Trophoblast cell (in vitro differentiated cells and primary cell): ENCODE measurements around the gene RPL10.

Source experiments
- DNase-seq, 2 donors: peaks; one replicate each; pipeline ENCODE4 v3.0.0-alpha.2; 2016
- H2AFZ ChIP-seq: 2 replicates; pipeline ENCODE4 v1.6.1; 2013; ENCODE audit warnings: low read length, moderate library complexity, mild to moderate bottlenecking; ENCODE audit not compliant: insufficient read depth, poor library complexity
- H2AK5ac ChIP-seq: 2 replicates; pipeline ENCODE4 v1.6.1; 2013; ENCODE audit warnings: mild to moderate bottlenecking, low read length
- H2BK120ac ChIP-seq: 2 replicates; pipeline ENCODE4 v1.6.1; 2013; ENCODE audit warnings: low read length, mild to moderate bottlenecking, moderate library complexity; ENCODE audit not compliant: insufficient read depth, poor library complexity
- H2BK12ac ChIP-seq: 2 replicates; pipeline ENCODE4 v1.6.1; 2013; ENCODE audit warnings: mild to moderate bottlenecking, low read length, moderate library complexity
- H2BK5ac ChIP-seq: 2 replicates; pipeline ENCODE4 v1.6.1; 2013; ENCODE audit warnings: low read length, low read depth, moderate library complexity, mild to moderate bottlenecking; ENCODE audit not compliant: poor library complexity
- H3K14ac ChIP-seq: 2 replicates; pipeline ENCODE4 v1.6.1; 2013; ENCODE audit warnings: mild to moderate bottlenecking, low read length
- H3K18ac ChIP-seq: 2 replicates; pipeline ENCODE4 v1.6.1; 2013; ENCODE audit warnings: mild to moderate bottlenecking, low read length
- H3K23ac ChIP-seq: 2 replicates; pipeline ENCODE4 v1.6.1; 2013; ENCODE audit warnings: low read length
- H3K27ac ChIP-seq: 2 replicates; pipeline ENCODE4 v1.5.1; 2013; ENCODE audit warnings: low read depth, mild to moderate bottlenecking, inconsistent platforms, low read length, moderate library complexity
- H3K27me3 ChIP-seq: 2 replicates; pipeline ENCODE4 v1.6.1; 2013; ENCODE audit warnings: inconsistent platforms, mild to moderate bottlenecking, low read length, moderate library complexity; ENCODE audit not compliant: insufficient read depth
- H3K36me3 ChIP-seq, 2 experiments: 1 replicate in 1 of 2; 2 replicates in 1 of 2; pipeline ENCODE4 v1.6.1; 2013; ENCODE audit warnings: low read length in 2 of 2, mild to moderate bottlenecking in 2 of 2, moderate library complexity in 1 of 2; ENCODE audit not compliant: insufficient read depth in 2 of 2, control insufficient read depth in 1 of 2
- H3K4ac ChIP-seq: 2 replicates; pipeline ENCODE4 v1.6.1; 2013; ENCODE audit warnings: low read depth, mild to moderate bottlenecking, low read length, moderate library complexity
- H3K4me1 ChIP-seq, 2 experiments: 1 replicate in 1 of 2; 2 replicates in 1 of 2; pipeline ENCODE4 v1.6.1; 2013; ENCODE audit warnings: low read length in 2 of 2, mild to moderate bottlenecking in 2 of 2, moderate library complexity in 1 of 2; ENCODE audit not compliant: insufficient read depth in 2 of 2, control insufficient read depth in 1 of 2
- H3K4me2 ChIP-seq: 2 replicates; pipeline ENCODE4 v1.6.1; 2013; ENCODE audit warnings: inconsistent platforms, mild to moderate bottlenecking, low read length, moderate library complexity
- H3K4me3 ChIP-seq: 2 replicates; pipeline ENCODE4 v1.5.1; 2013; ENCODE audit warnings: mild to moderate bottlenecking, low read depth, low read length, inconsistent platforms
- H3K79me1 ChIP-seq: one replicate; pipeline ENCODE4 v1.6.1; 2013; ENCODE audit warnings: low read length
- H3K79me2 ChIP-seq: 2 replicates; pipeline ENCODE4 v1.6.1; 2013; ENCODE audit warnings: low read length, mild to moderate bottlenecking; ENCODE audit not compliant: control insufficient read depth, insufficient read depth, poor library complexity
- H3K9ac ChIP-seq: 2 replicates; pipeline ENCODE4 v1.6.1; 2013; ENCODE audit warnings: mild to moderate bottlenecking, low read length
- H3K9me3 ChIP-seq: 2 replicates; pipeline ENCODE4 v1.6.1; 2013; ENCODE audit warnings: low read depth, mild to moderate bottlenecking, control low read depth, inconsistent platforms, low read length; ENCODE audit not compliant: insufficient read depth
- H4K12ac ChIP-seq: 2 replicates; pipeline ENCODE4 v1.6.1; 2013; ENCODE audit warnings: low read depth, mild to moderate bottlenecking, low read length, moderate library complexity
- H4K8ac ChIP-seq: 2 replicates; pipeline ENCODE4 v1.6.1; 2013; ENCODE audit warnings: low read depth, mild to moderate bottlenecking, low read length, moderate library complexity
- H4K91ac ChIP-seq: one replicate; pipeline ENCODE4 v1.6.1; 2013; ENCODE audit warnings: low read depth, mild to moderate bottlenecking, low read length, moderate library complexity
- WGBS: extraction: QIAGEN DNeasy Blood & Tissue Kit; methylation state at CpG from one replicate; pipeline ENCODE4 v1.1.7; 2013; ENCODE audit warnings: missing lambda C conversion rate; ENCODE audit not compliant: insufficient read length, insufficient coverage; ENCODE audit errors: extremely low coverage; 5-methylcytosine and 5-hydroxymethylcytosine counted together

RPL10 gene

DNA sequence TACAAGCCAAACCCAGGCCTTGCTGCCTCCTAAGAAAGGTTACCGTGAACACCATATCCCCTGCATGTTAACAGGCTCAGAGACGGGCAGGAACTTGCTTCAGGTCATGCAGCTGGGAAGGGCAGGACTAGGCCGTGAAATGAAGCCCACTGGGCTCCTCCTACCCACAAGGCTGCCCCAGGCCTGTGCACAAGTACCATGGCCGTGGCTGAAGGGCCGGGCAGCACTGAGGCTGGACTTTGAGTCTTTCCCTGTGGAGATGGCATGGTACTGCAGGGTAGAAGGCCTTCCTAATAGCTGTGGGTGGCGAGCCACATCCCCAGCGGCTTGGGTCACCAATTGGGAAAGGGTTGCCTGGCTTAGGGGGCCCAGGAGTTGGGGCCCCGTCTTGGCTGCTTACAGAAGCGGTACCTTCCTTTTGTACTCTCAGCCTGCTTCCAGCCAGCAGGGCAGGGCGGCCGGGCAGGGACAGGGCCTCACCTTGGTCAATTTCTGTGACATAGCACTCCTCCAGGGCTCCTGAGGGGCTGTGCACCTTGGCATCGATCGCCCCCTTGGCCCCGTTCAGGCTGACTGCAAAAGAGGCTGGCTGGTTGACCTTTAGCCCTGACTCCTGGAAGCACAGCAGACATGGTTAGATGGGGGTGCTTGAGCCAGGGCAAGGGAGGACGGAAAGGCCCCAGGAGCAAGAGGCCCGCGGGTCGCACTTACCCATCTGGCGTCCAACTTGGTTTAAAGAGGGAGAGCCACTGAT, 47.6 kb upstream of the RPL10 start:
- H2BK12ac ChIP-seq: no peak overlapping the region
- no peak overlapping the region for H2BK120ac ChIP-seq
- H3K4me2 ChIP-seq: no peak overlapping the region
- no peak overlapping the region for H3K9ac ChIP-seq
- no peak overlapping the region for H2AK5ac ChIP-seq
- H2AFZ ChIP-seq: no peak overlapping the region
- H4K12ac ChIP-seq: no peak overlapping the region
- H3K4ac ChIP-seq: no peak overlapping the region
- H3K79me2 ChIP-seq: no peaks in the 10 kb centered on the region
- peaks cover 76 to 77% of the 10 kb centered on the region in 2 experiments for H3K36me3 ChIP-seq
- WGBS: no CpG with 5 or more reads among the region's 19 CpGs
- H4K91ac ChIP-seq: no peak overlapping the region
- no peaks in the 10 kb centered on the region for H3K27me3 ChIP-seq
- DNase-seq: no peak
- no peak overlapping the region for H3K23ac ChIP-seq
- no peak overlapping the region for H3K27ac ChIP-seq
- H3K79me1 ChIP-seq: no peaks in the 10 kb centered on the region
- H4K8ac ChIP-seq: no peak overlapping the region
- no peak overlapping the region for H2BK5ac ChIP-seq
- no peaks in the 10 kb centered on the region for H3K4me1 ChIP-seq
- no peak overlapping the region for H3K14ac ChIP-seq
- no peaks in the 10 kb centered on the region for H3K9me3 ChIP-seq
- H3K18ac ChIP-seq: no peak overlapping the region
- H3K4me3 ChIP-seq: no peak overlapping the region

DNA sequence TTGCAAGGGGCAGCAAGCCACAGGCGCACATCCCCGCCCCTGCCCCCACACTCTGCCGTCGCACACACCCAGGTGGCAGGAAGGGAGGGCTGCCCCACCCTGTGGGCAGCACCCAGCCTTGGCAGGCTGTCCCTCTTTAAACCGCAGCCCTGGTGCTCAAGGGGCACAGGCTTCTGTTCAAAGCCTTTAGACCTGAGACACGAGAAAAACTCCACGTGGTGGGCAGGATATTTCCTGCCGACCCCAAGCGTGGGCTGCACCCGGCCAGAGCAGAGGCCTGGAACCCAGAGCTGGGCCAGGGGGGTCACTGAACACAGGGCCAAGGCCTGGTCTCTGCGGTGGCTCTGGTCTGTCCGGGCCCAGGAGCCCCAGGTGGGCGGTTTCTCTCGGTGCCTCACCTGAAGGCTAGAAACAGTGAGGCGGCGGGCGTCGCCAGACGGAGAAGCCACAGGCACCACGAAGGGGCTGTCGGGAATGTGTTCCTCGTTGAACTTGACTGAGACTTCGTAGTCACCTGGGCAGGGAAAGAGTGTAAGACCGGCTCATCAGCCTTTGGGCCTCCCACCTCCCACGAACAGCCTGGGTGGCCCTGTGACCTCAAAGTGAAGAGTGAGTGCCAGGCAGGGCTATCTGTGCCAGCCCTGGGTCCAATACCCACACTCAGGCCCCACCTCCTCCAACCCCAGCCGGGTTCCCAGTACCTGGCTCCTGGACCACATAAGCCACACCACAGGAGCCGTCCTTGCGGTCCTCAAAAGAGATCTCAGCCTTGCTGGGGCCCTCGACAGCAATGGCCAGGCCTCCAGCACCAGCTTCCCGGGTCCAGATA, 46.8 kb upstream of the RPL10 start:
- peaks cover 84 to 85% of the 10 kb centered on the region in 2 experiments for H3K36me3 ChIP-seq
- no peak overlapping the region for H3K4ac ChIP-seq
- H3K79me1 ChIP-seq: no peaks in the 10 kb centered on the region
- no peak overlapping the region for H3K27ac ChIP-seq
- H3K14ac ChIP-seq: no peak overlapping the region
- H3K9me3 ChIP-seq: no peaks in the 10 kb centered on the region
- H2AK5ac ChIP-seq: no peak overlapping the region
- H3K4me2 ChIP-seq: no peak overlapping the region
- H2BK12ac ChIP-seq: no peak overlapping the region
- DNase-seq: no peak
- no peaks in the 10 kb centered on the region for H3K4me1 ChIP-seq
- no peak overlapping the region for H3K23ac ChIP-seq
- no peaks in the 10 kb centered on the region for H3K79me2 ChIP-seq
- H2AFZ ChIP-seq: no peak overlapping the region
- H3K4me3 ChIP-seq: no peak overlapping the region
- H4K8ac ChIP-seq: no peak overlapping the region
- no peak overlapping the region for H4K91ac ChIP-seq
- H2BK5ac ChIP-seq: no peak overlapping the region
- H2BK120ac ChIP-seq: no peak overlapping the region
- H3K18ac ChIP-seq: no peak overlapping the region
- H3K9ac ChIP-seq: no peak overlapping the region
- no peaks in the 10 kb centered on the region for H3K27me3 ChIP-seq
- WGBS: no CpG with 5 or more reads among the region's 30 CpGs
- no peak overlapping the region for H4K12ac ChIP-seq

DNA sequence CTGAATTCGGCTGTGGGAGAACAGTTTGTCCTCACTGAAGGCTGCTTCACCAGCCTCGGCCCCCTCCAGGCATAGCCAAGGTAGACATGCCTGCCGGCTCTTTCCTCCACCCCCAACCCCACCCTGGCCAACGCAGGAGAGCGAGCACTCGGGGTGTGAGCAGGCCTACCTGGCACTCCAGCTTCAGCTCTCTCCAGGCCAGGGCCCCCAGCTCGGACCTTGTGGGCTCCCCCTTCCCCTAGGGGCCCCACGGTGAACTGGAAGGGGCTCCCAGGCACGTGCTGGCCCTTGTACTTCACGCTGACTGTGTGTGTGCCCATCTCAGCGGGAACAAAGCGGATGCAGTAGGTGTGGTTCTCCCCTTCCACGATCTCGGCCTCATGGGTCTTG, 46.2 kb upstream of the RPL10 start:
- H3K4me1 ChIP-seq: no peaks in the 10 kb centered on the region
- H2AFZ ChIP-seq: no peak overlapping the region
- no peak overlapping the region for H3K4ac ChIP-seq
- no peaks in the 10 kb centered on the region for H3K79me1 ChIP-seq
- no peak overlapping the region for H3K18ac ChIP-seq
- peaks cover 90 to 91% of the 10 kb centered on the region in 2 experiments for H3K36me3 ChIP-seq
- H3K14ac ChIP-seq: no peak overlapping the region
- H2AK5ac ChIP-seq: no peak overlapping the region
- H4K8ac ChIP-seq: no peak overlapping the region
- H2BK12ac ChIP-seq: no peak overlapping the region
- no peaks in the 10 kb centered on the region for H3K79me2 ChIP-seq
- H3K9ac ChIP-seq: no peak overlapping the region
- H4K12ac ChIP-seq: no peak overlapping the region
- H3K9me3 ChIP-seq: no peaks in the 10 kb centered on the region
- WGBS: no CpG with 5 or more reads among the region's 14 CpGs
- no peak overlapping the region for H4K91ac ChIP-seq
- no peak overlapping the region for H3K27ac ChIP-seq
- H2BK120ac ChIP-seq: no peak overlapping the region
- no peaks in the 10 kb centered on the region for H3K27me3 ChIP-seq
- H3K4me2 ChIP-seq: no peak overlapping the region
- H3K4me3 ChIP-seq: no peak overlapping the region
- no peak overlapping the region for H3K23ac ChIP-seq
- no peak overlapping the region for H2BK5ac ChIP-seq
- no peak for DNase-seq

DNA sequence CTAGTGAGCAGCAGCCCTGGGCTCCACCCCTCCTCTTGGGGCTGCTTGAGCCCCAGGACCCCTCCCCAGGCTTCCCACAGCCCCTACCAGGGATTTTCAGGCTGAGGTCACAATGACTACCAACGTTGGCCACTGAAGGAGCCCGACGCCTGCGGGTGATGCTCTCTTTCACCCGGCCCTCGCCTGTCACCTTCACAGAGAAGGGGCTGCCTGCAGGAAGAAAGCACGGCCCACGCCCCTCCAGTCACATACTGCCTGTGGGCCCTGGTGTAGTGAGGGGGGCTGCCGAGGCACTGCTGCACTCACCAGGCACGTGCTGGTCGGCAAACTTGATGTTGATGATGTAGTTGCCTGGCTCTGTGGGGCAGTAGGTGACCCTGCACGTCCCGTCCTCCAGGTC, 45.7 kb upstream of the RPL10 start:
- Histone ChIP-seq H3K27me3 (no peaks in the 10 kb centered on the region), H4K12ac (no peak overlapping the region), H3K18ac (no peak overlapping the region), H2AFZ (no peak overlapping the region), H2BK120ac (no peak overlapping the region), H3K14ac (no peak overlapping the region), H3K4ac (no peak overlapping the region), H4K8ac (no peak overlapping the region), H3K27ac (no peak overlapping the region), H2AK5ac (no peak overlapping the region), H3K23ac (no peak overlapping the region), H2BK5ac (no peak overlapping the region), H3K79me2 (no peaks in the 10 kb centered on the region), H3K4me2 (no peak overlapping the region), H3K4me3 (no peak overlapping the region), H2BK12ac (no peak overlapping the region), H3K79me1 (no peaks in the 10 kb centered on the region), H3K36me3 (peaks cover 95% of the 10 kb centered on the region in 2 experiments), H3K9me3 (no peaks in the 10 kb centered on the region), H3K9ac (no peak overlapping the region), H4K91ac (no peak overlapping the region), H3K4me1 (no peaks in the 10 kb centered on the region)
- WGBS: no CpG with 5 or more reads among the region's 13 CpGs
- DNase-seq: no peak
